Hematopoietic multipotent progenitor cell treated with erythropoietin and hydrocortisone succinate and interleukin-3 and kit ligand, for 6 days (in vitro differentiated cells): Measurements from ENCODE around the gene RPL23.

ENCODE experiments used
- DNase-seq: peaks from one replicate; pipeline ENCODE4 v3.0.0-alpha.2; 2015

The RPL23 gene

DNA sequence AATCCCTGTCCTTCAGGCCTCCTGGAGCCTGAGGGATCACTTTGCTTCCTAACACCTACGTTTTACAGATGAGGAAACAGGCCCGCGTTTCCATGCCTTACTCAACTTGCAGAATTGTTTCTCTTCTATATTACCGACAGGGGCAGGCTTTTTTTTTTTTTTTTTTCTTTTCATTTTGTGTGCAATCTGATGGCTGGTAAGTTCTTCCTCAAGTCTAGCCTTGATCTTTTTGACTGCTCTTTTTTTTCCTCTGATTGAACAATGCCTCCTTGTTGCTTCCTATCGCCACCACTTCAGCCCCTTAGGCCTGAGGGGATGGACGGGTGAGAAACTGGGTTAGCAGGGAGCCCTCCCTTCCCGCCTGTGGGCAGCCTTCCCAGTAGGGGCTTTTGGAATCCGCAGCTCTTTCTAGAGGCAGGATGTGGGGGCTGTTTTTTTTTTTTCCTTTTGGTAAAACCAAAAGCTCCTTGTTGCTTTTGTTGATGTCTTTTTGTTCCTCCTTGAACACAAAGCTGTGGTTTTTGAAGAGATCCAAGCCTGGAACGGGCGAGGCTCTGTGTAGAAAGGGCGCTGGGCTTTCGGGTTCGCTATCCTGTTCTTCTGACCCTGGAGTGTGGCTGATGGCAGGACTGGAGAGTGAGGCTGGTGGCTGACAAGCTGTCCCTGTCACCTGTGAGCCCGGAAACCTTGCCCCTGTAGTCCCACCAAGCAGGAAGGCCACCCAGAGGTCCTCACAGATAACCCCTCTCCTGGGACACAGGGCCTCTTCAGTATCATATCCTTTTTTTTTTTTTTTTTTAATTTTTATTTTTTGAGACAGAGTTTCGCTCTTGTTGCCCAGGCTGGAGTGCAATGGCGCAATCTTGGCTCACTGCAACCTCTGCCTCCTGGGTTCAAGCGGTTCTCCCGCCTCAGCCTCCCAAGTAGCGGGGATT is 30.3 kb upstream of the RPL23 start:
- DNase-seq: no peak

DNA sequence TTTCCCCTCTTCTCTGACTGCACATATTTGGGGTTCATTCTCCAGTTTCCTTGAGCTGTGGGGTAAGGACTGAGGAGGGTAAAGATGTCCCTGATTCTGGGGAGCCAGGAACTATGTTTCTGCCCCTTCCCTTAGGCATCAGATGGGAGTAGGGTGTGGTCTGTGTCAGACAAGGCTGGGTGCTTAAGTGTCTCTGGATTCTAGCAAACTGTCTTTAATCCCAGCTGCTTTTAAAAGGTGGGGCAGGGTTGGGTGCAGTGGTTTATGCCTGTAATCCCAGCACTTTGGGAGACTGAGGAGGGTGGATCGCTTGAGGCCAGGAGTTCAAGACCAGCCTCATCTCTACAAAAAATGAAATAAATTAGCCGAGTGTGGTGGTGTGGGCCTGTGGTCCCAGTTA is 29.3 kb upstream of the RPL23 start:
- no peak for DNase-seq

DNA sequence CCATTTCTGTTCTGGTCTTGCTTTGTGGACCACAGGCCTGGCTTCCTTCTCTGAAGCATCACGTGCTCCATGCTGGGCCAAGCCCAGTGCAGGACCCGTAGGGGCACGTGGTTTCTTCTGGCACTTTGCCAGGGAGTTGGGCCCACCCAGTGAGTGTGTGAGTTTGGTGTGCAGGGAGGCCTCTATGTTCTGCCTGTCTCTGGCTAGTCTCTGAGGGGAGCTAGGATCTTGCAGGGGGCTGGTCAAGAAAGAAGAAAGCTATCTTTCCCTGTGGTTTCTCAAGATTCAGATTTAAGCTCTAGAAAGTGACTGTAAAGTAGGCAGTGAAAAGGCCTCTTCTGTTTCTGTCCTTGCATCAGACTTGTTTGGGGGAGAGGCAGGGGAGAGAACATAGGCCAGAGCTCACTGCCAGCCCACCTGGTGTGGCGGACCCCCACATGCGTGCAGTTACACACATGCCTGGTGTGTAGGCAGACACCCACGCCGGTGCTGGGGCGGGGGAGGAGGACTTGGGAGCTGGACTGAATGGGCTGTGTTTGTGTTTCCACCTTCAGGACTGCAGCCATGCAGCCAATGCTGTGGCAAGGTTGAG is 28.2 kb upstream of the RPL23 start:
- DNase-seq: peak; percentile 93

DNA sequence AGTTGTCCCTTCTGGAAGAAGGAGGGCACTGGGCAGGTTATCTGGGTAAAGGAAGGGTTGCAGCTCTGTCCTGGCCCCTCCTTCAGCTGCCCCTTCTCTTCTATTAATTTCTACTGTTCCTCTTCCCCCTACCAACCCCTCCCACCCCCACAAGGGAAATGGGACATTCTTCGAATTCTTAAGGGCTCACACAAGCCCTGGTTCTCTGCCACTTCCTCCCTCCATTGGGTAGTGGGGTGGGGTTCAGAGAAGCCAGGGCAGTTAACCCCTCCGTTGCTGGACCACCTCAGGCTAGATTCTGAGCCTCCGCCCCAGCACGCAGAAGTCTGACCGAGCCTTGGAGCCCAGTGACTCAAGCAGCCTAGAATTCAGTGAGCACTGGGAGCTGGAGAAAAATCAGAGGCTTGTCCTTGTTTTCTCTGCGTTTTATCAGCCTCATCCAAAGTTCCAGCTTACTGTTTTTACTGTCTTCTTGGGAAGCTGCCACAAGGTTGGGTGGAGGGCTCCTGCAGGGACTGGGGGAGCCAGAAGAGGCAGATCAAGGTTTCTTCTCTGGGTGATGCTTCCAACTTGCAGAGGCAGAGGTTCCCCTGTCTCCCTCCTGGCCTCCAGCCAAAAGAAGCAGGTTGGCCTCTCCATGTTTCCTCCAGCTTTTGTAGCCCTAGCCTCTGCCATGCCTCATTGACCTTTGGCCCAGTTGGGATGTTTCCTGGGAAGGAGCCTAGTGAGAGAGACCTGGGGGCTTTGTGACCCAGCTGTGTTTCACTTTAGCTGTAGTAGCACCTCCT is 26.6 kb upstream of the RPL23 start:
- no peak for DNase-seq

DNA sequence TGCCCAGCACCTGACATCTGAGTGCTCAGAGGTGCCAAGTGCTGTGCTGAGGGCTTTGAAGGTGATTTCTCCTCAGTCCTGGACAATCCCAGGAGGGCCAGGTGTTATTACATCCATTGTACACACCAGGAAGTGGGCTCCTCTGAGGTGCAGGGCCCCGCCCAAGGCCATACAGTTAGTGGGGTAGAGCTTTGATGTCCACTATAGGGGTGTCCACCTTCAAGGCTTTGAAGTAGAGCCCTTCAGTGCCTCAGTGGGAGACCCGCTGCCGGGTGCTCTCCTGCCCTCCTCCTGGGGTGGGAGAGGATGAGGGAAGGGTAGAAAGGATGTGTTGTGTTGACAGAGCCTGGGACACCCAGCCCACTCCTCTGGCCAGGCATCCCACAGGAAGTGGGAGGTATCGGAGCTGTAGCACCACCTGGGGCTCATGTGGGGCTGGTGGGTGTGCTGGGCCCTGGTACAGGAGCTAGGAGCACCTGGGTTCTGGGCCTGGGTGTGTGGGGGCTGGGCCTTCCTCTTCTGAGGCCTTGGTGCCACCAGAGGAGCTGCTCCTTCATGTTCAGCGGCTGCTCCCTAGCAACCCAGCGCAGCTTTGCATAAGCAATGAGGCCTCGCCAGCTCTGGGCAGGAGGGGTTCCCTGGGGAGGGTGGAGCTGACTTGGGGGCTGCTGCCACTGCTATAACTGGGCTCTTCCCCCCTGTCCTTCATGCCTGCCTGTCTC is 23.8 kb upstream of the RPL23 start:
- no peak for DNase-seq

DNA sequence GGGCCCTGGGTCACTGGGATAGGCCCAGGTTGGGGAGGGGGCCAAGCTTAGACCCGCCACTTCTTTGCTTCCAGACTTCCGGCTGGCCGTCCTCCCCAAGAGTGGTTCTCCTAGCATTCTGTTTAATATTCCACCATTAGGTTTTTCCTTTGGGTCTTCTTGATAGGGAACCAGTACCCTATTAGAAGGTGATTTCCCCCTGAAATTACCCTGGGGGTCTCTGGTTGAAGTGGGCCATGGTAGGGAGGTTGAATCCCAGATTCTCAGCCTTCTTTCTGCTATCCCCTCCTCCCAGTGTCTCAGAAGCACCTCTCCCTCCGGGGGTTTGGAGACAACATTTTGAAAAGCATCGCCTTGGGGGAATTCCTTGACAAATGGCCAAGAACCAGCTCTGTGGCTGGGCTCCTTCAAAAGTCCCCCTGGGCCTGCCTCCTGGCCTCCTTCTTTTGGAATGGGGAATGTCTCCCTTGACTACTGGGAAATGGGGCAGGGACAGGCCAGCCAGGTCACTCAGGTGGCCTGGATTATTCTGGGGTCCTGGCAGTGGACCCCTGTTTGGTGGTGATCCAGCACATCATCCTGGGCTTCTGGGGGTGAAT is 22.1 kb upstream of the RPL23 start:
- DNase-seq: no peak

DNA sequence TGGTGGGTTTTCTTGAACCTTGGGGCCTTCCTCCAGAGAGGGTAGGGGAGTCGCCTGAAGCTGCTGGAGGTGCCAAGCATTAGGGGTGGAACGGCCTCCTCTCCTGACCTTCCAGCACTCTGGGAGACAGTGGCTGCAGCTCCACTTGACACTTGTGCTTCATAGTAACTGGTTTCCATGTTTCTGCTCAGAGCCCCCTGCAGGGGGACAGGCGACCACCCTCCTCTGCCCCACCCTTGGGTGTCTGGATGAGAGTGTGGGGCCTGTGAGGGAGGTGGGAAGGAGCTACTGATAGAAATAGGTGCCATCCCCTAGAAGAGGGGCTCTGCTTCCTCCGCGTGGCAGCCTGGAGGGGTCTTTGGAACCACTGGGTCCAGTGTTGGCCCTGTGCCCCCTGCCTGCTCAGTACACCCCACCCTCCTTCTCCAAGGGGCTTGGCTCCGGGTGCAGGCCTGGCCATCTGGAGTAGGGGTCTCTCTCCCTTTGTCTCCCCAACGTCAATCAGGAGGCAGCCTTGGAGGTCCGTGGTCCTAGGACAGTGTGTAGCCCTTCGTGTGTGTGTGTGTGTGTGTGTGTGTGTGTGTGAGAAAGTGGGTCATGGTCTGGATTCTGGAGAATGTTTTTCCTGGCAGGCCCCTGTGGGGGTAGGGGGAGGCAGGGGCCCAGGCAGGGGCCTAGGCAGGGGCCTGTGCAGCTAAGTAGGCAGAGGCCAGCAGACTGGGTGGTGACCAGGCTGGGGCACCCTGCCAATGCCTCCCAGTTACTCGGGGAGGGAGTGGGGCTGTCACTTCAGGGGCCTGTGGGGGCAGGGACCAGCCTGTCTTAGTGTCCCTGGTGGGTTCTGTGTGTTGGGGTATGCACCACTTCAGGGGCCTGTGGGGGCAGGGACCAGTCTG is 21.2 kb upstream of the RPL23 start:
- DNase-seq: peak; percentile 55

DNA sequence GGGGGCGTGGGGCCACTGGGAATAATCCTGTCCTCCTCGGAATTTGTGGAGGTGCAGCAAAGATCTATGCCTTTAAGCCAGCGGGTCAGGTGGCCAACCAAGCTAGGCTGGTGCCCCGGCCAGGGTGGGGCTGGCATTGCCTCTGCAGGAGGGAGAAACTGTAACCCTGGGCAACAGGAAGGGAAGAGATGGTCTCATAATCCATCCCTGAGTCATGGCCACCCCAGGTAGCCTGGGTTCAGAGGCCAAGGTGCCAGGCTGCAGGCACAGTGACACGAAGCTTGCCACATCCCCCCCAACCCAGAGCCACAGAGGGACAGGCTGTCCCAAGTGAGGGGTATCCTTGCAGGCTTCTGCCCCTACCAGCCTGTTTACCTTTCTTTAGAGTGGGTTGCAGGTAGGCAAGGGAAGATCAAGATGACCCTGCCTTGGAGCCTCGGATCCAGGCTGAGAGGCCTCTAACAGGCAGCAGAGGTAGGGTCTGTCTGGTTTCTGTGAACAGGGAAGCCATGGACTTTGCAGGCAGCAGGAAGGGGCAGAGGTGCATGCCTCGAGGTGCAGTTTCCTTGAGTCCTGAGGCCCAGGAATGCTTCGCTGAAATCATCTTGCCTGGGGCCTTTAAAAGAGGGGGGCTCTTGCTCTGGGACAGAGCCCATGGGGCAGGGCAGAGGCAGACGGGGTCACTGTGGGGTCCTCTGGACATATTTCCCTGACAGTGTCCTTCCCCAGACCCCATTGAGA is 20.3 kb upstream of the RPL23 start:
- no peak for DNase-seq

DNA sequence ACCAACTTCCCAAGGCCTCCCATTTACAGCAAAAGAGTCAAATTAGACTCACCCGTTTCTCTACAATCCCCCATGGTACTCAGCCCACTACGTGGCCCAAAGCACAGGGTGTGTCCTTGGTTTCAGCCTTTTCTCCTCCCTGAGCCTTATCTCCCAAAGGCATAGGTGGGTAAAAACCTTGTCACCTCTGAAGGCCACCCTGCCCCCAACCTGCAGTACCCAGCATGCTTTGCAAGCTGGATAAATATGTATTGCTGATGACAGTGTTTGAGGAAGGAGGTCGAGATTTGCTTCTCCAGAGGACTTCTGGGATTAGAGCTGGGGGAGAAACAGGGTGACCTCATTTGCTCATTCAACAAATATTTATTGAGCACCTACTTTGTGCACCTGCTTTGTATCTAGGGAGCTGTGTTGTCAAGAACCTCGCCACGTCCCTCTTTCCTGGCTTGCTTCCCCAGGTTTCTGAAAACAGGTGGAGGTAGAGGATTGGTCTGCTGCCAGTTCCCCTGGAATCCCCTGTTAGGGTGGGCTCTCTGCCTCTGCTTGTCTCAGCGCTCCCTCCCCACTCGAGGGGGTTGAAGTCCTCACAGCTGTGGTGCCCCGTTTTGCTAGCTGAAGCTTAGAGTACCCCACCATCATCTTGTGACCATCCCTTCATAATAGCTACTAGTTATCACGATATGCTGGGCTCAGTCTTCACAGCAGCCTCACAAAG is 19.3 kb upstream of the RPL23 start:
- peak; percentile 42 for DNase-seq

DNA sequence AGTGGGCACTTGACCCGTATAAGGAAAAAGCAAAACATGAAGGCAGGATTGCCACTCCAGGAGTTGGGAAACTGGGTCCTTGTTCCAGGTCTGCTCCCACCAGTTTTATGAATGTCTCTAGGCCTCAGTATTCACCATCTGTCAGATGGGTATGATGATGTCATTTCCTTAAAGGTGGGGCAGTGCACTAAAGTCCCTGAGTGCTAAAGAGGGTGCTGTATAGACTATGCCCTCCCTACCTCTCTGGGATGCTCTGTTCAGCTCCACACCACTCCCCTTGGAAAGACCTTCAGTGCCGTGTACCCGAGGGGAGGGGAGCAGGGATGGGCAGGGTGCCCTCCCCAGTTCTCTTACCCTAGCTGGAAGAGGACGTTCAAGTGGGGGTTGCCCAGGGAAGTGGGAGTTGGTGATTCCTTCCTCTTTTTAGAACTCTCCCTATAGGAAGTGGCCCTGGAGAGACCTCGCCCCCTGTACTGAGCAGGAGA is 18.5 kb upstream of the RPL23 start:
- no peak for DNase-seq

DNA sequence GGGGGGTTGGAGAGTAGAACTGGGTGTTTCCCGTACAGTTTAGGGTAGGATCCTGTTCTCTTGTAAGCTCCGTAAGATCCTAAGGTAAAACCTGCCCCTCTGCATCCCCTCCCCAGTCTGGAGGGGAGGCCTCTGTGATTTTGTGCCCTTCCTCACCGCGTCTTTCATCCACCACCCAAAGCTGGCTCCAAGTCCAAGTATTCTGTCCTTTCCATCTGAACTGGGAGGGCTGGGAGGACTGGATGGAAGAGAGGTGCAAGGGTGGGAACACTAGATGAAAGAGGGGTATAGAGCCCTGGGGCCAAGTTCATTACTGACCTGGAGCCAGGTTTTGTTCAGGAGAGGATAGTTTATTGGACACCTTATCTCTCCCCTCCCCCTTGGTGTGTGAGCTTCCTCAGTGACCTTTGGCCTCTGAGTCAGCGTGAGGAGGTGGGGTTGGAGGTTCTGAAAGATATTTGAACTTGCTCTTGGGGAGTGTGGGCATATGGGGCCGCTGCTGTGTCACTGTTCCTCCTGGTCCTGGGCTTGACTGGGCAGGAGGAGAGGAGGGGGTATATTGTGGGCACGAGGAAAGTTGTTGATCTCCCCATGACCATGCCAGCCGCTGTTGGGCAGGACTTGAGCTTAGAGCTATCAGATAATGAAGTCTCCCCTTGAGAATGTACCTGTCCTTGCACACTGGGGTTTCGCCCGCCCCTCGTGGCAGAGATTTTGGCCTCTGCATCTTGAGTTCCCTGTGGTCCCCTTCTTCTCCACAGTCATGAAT is 17.9 kb upstream of the RPL23 start:
- peak; percentile 94 for DNase-seq

DNA sequence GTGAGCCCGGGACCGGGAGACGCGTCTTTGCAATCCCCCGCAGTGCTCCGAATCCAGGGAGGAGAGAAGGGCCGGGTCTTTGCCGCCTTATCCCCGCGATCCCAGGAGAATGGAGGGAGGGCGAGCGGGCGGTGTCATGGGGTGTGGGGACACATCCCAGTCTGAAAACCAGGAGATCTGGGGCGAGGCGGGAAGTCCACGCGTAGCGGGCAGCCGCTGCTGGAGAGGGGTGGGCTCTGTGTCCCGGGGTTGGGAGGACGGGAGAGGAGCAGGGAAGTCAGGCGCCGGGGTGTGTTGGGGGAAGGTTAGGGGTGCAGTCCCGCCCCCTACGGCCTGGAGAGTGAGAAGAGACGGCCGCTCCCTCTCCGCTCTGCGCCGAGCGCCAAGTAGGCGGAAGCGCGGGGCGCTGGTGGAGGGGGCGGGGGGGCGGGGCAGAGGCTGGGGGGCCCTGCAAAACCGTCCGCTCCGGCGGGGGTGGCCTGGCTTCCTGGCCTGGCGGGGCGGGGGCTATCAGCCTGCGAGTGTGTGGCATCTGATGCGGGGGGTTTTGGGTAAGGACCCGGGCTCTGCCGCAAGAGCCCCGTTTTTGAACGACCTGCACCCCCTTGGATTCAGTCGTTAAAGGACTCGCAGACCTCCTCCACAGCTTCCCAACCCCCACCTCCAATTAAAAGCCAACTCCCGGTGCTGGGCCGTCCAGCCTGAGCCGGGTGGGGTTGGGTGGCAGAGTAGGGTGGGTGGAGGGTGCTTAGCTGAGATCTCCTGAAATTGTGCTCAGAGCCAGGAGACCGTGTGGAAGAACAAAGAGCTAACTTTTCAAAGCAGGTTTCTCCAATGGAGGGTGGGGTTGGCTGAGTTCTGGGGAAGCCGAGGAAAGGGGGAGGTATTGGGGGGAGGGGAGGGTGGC is 17.0 kb upstream of the RPL23 start:
- DNase-seq: peak; percentile 90

DNA sequence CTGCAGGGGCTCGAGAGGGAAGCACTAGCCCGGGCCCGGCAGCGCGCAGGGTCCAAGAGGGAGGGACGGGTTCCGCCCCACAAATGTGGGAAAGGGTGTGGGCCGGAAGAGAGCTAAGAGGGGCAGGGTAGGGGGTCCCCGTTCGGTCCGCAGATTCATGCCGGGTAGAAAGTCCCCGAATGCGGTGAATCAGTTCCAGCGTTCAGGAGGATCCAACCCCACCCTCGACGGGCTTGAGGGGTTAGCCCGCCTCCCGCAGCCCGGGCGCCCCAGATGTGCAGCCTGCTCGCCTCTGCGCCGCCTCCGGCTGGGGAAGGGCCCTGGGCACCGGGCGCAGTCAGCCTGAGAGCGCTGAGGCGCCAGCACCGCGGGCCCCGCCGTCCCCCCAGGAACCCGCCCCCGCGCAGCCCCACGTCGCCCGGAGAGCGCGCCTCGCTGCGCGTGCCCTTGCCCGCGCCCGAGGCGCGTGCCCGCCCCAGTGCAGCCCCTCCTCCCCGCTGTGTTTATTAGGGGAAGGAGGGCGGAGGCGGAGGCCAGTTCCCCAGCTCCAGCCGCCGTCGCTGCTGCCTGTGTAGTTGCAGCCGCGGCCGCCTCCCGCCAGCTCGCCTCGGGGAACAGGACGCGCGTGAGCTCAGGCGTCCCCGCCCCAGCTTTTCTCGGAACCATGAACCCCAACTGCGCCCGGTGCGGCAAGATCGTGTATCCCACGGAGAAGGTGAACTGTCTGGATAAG is 16.2 kb upstream of the RPL23 start, which contains the start of gene LASP1:
Gene LASP1, plus strand, starts transcription at position 533 of the 733 bp plus-strand sequence. Its CDS starts 132 bp downstream, at position 665.
- peak; percentile 93 for DNase-seq

DNA sequence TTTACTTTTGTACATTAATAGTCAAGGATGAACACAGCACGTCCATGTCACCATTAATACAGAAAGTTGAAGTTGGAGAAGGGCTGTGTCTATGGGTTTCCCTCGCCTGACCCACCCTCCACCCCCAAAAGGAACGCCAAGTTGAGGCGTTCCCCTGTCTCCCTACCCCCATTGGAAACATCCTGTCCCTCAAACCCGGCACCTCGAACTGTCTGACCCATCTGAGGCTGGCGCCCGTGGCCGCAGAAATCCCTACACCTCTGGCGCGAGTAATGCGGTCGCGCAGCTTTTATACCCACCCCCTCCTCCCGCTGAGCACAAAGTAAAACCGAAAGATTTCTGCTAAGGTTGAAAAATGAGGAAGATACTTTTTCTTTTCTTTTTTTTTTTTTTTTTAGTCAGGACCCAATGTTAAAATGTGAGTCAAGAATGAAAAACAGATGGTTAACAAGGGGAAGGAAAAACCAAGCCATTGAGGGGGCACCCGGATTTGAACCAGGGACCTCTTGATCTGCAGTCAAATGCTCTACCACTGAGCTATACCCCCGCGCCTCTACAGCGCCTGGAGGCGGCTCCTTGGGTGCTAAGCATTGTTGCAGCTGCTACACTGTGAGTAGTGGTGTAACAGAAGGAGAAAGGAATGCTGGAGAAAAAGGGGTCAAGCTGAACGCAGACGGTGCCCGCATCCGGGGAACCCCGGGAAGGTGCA is 15.4 kb upstream of the RPL23 start:
- peak; percentile 88 for DNase-seq

DNA sequence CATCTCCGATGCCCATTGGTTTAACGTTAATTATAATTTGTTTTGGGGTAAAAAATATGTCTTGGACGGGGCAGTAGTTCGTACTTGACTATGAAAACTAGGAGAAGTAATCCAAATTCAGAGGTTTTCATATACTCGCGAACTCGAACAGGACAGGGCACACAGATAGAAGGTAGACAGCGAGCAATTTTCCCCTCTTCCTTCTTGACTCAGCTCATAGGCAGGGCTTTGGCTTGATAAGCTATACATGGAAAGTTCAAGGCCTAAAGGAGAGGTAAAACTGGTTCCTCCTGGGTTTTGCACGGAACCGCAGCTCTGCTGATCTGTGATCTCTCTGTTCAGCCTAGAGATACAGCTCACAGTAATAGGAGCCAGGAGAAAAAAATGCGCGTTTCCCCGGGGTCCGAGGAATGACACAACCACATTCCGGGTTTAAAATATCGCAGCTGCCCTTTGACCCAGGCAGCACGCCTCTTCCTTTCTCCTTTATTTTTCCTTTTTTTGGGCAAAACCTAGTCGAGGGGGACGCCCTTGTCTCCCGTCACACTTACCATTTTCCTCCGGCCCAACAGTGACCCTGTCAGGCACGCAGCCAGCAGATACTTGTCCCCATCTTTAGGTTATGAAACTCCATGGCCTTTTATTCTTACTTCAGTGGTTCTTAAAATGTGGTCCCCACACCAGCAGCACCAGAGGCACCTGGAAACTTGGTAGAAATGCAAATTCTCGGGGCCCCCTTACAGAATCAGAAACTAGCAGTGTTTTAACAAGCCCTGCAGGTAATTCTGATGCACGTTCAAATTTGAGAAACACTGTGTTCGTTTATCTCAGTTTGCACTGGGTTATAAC is 14.7 kb upstream of the RPL23 start:
- peak; percentile 67 for DNase-seq
